IMR-90 (cell line): ENCODE results near the gene CMTM7.

Experiments
- BHLHE40 ChIP-seq: fragments of 150-350 bp; IDR thresholded peaks from 2 replicates; pipeline ENCODE4 v1.6.1; 2016; ENCODE audit warnings: mild to moderate bottlenecking, low read depth, low read length
- CTCF ChIP-seq: conservative IDR thresholded peaks from 2 replicates; pipeline ENCODE4 v1.5.1; 2012; ENCODE audit warnings: mild to moderate bottlenecking, low read depth, low read length, improper control_type of control experiment
- ELK1 ChIP-seq: fragments of 150-350 bp; IDR thresholded peaks from 2 replicates; pipeline ENCODE4 v1.6.1; 2016; ENCODE audit warnings: low read depth, mild to moderate bottlenecking, low read length, moderate library complexity, borderline replicate concordance
- MAFK ChIP-seq: IDR thresholded peaks from 2 replicates; pipeline ENCODE4 v1.6.1; 2012; ENCODE audit warnings: low read depth, low read length, improper control_type of control experiment
- POLR2A ChIP-seq: IDR thresholded peaks from 2 replicates; pipeline ENCODE4 v1.6.1; 2012; ENCODE audit warnings: mild to moderate bottlenecking, low read depth, low read length
- RAD21 ChIP-seq: IDR thresholded peaks from 2 replicates; pipeline ENCODE4 v1.6.1; 2012; ENCODE audit warnings: low read length, improper control_type of control experiment
- RFX5 ChIP-seq: IDR thresholded peaks from 2 replicates; pipeline ENCODE4 v1.8.0; 2012; ENCODE audit warnings: low read depth, mild to moderate bottlenecking, low read length, moderate library complexity
- SMC3 ChIP-seq: fragments of 150-350 bp; IDR thresholded peaks from 2 replicates; pipeline ENCODE4 v1.6.1; 2016; ENCODE audit warnings: low read depth, mild to moderate bottlenecking, antibody characterized with exemption, low read length, moderate library complexity

GRCh38 chr3:32372213-32372490 is 19.5 kb upstream of the CMTM7 start:
- no peak for TF ChIP-seq POLR2A
- no peak for TF ChIP-seq CTCF
- no peak for TF ChIP-seq RAD21
- no peak for TF ChIP-seq RFX5
- no peak for TF ChIP-seq SMC3
- no peak for TF ChIP-seq MAFK
- no peak for TF ChIP-seq ELK1
- no peak for TF ChIP-seq BHLHE40
